Heart right ventricle (tissue), 16 donors: Measurements from ENCODE around the gene WWOX. TPM values are rescaled to one million over a fixed set of nuclear protein-coding genes. Genes with fewer than 3 reads are reported as not detected.

Experiments used
- ATAC-seq, 8 donors: fragments of 200-7000 bp; cut with Tn5 transposase; one replicate each; pipeline ENCODE4 v1.9.1; 2020; ENCODE audit warnings: mild to moderate bottlenecking in 8 of 8, moderate library complexity in 8 of 8, moderate number of reproducible peaks in 1 of 8
- DNase-seq, 2 donors: peaks; one replicate each; pipeline ENCODE4 v3.0.0-alpha.2; 2020
- H3K27ac ChIP-seq, 10 donors: fragments of 200-600 bp; sonication (generic) in 2 of 10; one replicate each; pipeline versions ENCODE4 v1.5.0 to v1.8.0; 2020 to 2022; ENCODE audit warnings: mild to moderate bottlenecking in 3 of 10
- H3K27me3 ChIP-seq, 7 donors: fragments of 200-600 bp; one replicate each; pipeline ENCODE4 v1.8.0; 2021 to 2022; ENCODE audit warnings: mild to moderate bottlenecking in 2 of 7
- H3K36me3 ChIP-seq, 9 donors: fragments of 200-600 bp; sonication (generic) in 1 of 9; one replicate each; pipeline versions ENCODE4 v1.5.0 to v1.8.0; 2020 to 2022; ENCODE audit warnings: mild to moderate bottlenecking in 2 of 9
- H3K4me1 ChIP-seq, 9 donors: fragments of 200-600 bp; sonication (generic) in 1 of 9; one replicate each; pipeline versions ENCODE4 v1.5.0 to v1.8.0; 2020 to 2022; ENCODE audit warnings: mild to moderate bottlenecking in 4 of 9
- H3K4me3 ChIP-seq, 10 donors: fragments of 200-600 bp; sonication (generic) in 2 of 10; one replicate each; pipeline versions ENCODE4 v1.5.0 to v1.8.0; 2020 to 2022; ENCODE audit warnings: mild to moderate bottlenecking in 7 of 10, moderate library complexity in 2 of 10
- H3K9me3 ChIP-seq, 11 donors: fragments of 200-600 bp in 10 of 11; sonication (generic) in 2 of 11; one replicate each; pipeline versions ENCODE4 v1.5.0 to v1.8.0; 2013 to 2022; ENCODE audit warnings: mild to moderate bottlenecking in 2 of 11, control low read depth in 1 of 11, moderate library complexity in 1 of 11
- WGBS, 2 donors: extraction: QIAGEN DNeasy Blood & Tissue Kit; methylation state at CpG; one replicate each; pipeline ENCODE4 v1.1.7; 2013; ENCODE audit warnings: inconsistent platforms in 1 of 2; 5-methylcytosine and 5-hydroxymethylcytosine counted together
- intact Hi-C, 10 donors: fragments of 100-400 bp; cut with DNase I; formaldehyde crosslinking; loops; one replicate each; pipeline versions ENCODE4 v1.11.1 to v1.14.2; 2022
- polyA plus RNA-seq, 2 donors: library from polyadenylated mRNA; stranded (reverse); fragments of 200-250 nt; gene quantifications; one replicate each; pipeline ENCODE4 v1.2.3, GENCODE V29; 2013
- total RNA-seq, 10 donors: library from RNA; stranded (reverse); fragmentation: NEBNext Ultra II Directional in 3 of 10; extraction: Animal tissue kit (Norgen Biotek cat#: 25700) in 3 of 10; gene quantifications; one replicate each; pipeline versions ENCODE4 v1.2.1 to v1.2.4, GENCODE V29; 2021 to 2023
- TF ChIP-seq, protein P1 (sequence below), 9 donors: fragments of 200-600 bp; sonication (generic) in 2 of 9; IDR thresholded peaks; one replicate each; pipeline versions ENCODE4 v1.5.0 to v1.8.0; 2021 to 2022; ENCODE audit warnings: antibody characterized with exemption in 9 of 9, mild to moderate bottlenecking in 5 of 9, moderate library complexity in 1 of 9
- donor health status: Arrhythmogenic right ventricular cardiomyopathy.
- donor health status: ischemic (EF 13 %, LVEDD 7.1; RV severe dilation, severe dysfunction).
- donor health status: healthy with polysubstance abuse.
- donor health status: DM: no; HTN: yes; CAD: no.
- donor health status: DM: no; HTN: no; CAD: no.
- donor health status: ischemic (EF 25% LVEDD 6.9; RV normal size, moderate dysfunction).
- donor health status: ischemic (EF 25% LVEDD 5.7; RV mildly dilated, moderate dysfunction).
- donor health status: healthy.
- donor health status: DM: yes; HTN: yes; CAD: no.
- donor health status: Ischemic cardiomyopathy.
- donor health status: ischemic (EF 35%, LVEDD 5.7; RV mildly dilated, moderate dysfunction).
- donor health status: nonischemic (EF 11% LVEDD 7.7; RV severe dilation, severe dysfunction).
- donor health status: DM: yes; HTN: yes; CAD: no.
- donor health status: PGD.
- donor health status: ischemic (EF 29% LVEDD 5.4; RV normal size, mild dysfunction).
- donor health status: nonischemic (EF 23%, LVEDD 6.1; RV moderate dilation, normal function).

WWOX gene
- total and polyA plus RNA-seq, 12 donors = 4.9 to 15.0 (median 9.9) TPM

DNA sequence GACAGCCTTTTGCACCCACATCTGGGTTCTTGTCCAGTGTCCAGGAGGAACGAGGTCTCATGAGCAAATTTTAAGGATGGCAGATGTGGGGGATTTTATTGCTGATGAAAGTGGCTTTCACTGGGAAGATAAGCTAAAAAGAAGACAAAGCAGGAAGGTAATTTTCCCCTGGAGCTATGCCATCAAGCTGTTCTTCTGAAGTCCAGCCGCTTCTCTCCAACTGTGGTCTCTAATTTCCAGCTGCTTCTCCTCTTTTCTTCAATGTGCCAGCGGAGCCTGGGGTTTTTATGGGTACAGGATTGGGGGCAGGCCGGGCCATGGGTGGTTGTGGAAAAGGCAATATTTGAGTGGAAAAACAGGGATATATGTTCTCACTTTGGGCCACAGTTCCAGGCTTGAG, 430.8 kb downstream of the WWOX start:
- intact Hi-C loops = no loop called here
- no peaks in the 10 kb centered on the region for H3K36me3 ChIP-seq
- no peak overlapping the region for H3K4me3 ChIP-seq
- TF ChIP-seq, protein P1, sequence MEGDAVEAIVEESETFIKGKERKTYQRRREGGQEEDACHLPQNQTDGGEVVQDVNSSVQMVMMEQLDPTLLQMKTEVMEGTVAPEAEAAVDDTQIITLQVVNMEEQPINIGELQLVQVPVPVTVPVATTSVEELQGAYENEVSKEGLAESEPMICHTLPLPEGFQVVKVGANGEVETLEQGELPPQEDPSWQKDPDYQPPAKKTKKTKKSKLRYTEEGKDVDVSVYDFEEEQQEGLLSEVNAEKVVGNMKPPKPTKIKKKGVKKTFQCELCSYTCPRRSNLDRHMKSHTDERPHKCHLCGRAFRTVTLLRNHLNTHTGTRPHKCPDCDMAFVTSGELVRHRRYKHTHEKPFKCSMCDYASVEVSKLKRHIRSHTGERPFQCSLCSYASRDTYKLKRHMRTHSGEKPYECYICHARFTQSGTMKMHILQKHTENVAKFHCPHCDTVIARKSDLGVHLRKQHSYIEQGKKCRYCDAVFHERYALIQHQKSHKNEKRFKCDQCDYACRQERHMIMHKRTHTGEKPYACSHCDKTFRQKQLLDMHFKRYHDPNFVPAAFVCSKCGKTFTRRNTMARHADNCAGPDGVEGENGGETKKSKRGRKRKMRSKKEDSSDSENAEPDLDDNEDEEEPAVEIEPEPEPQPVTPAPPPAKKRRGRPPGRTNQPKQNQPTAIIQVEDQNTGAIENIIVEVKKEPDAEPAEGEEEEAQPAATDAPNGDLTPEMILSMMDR (IDR thresholded peaks at IDR 0.05) = no peak
- H3K9me3 ChIP-seq = no peaks in the 10 kb centered on the region
- ATAC-seq (no peak), DNase-seq (no peak)
- no peaks in the 10 kb centered on the region for H3K27me3 ChIP-seq
- H3K27ac ChIP-seq = no peak overlapping the region
- WGBS, 2 donors = 73 to 74% methylated on average over 4 of the region's 4 CpGs
- no peaks in the 10 kb centered on the region for H3K4me1 ChIP-seq

DNA sequence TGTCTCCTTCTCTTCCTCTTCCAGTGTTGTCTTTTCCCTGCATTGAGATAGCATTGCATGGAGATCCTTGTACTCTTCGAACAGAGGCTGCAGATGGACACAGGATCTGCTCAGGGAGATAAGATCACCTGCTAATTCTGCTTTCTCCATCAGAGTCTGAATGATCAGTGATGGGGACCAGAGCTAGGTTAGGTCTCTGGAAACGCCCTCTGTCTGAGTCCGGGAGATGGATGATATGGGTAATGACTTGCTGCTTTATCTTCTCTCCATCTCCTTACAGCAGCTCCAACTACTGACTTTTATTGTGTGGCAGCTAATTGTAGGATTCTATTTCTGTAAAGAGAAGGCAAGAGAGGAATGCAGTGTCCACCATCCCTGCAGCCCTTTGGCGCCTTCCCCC, 435.6 kb downstream of the WWOX start:
- Histone ChIP-seq H3K9me3 (no peaks in the 10 kb centered on the region), H3K27me3 (no peaks in the 10 kb centered on the region), H3K36me3 (no peaks in the 10 kb centered on the region), H3K4me1 (no peaks in the 10 kb centered on the region), H3K4me3 (no peak overlapping the region), H3K27ac (no peak overlapping the region)
- ATAC-seq (no peak), DNase-seq (no peak)
- TF ChIP-seq, protein P1 (IDR thresholded peaks at IDR 0.05) = no peak
- intact Hi-C loops = no loop called here
- WGBS, 2 donors = 77 to 84% methylated on average over 4 of the region's 4 CpGs

DNA sequence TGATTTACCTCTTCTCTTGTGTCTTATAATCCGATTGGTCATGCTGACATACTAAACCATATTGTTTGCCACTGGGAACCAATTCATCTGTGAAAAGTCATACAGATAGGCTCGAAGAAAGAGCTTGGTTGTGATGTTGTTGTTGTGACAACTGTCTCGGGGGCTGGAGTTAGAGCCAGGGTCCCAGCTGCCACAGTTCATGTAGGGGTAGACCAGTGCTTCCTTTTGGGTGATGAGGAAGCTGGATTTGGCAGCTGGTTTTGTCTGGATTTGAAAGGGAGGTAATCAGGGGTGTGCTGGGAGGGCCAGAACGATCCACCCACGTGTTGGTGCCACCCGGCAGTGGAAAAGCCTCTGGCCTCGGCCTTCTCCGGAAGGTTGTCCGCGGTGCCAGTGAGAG, 438.1 kb downstream of the WWOX start:
- Histone ChIP-seq H3K4me1 (no peaks in the 10 kb centered on the region), H3K36me3 (no peaks in the 10 kb centered on the region), H3K4me3 (no peak overlapping the region), H3K27ac (no peak overlapping the region), H3K27me3 (no peaks in the 10 kb centered on the region), H3K9me3 (no peaks in the 10 kb centered on the region)
- WGBS, 2 donors = 93 to 96% methylated on average over 10 of the region's 10 CpGs
- DNase-seq (no peak), ATAC-seq (no peak)
- intact Hi-C loops = no loop called here
- TF ChIP-seq, protein P1 (IDR thresholded peaks at IDR 0.05) = no peak

DNA sequence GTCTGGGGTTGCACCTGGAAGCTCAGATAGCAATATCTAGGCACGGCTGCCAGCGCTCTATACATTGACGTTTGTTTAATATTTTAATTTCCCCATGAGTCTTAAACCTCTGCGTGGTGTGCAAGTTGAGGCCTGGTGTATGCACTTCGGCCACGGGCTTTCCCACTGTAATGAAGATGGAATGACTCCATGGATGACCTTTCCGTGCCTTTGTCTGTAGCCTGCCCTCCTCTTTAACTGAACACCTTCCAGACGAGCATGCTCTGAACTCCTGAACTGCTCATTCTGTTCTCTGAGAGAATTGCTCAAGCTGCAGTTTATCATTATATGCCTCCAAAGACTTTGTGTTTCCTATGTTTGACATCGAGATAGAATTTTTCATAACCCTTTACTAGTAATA, 438.8 kb downstream of the WWOX start:
- Histone ChIP-seq H3K4me1 (no peaks in the 10 kb centered on the region), H3K9me3 (no peaks in the 10 kb centered on the region), H3K36me3 (no peaks in the 10 kb centered on the region), H3K4me3 (no peak overlapping the region), H3K27me3 (no peaks in the 10 kb centered on the region), H3K27ac (no peak overlapping the region)
- no peak for DNase-seq
- intact Hi-C loops = no loop called here
- ATAC-seq = no peak
- TF ChIP-seq, protein P1 (IDR thresholded peaks at IDR 0.05) = no peak
- WGBS, 2 donors = 79% methylated on average over 9 of the region's 9 CpGs

DNA sequence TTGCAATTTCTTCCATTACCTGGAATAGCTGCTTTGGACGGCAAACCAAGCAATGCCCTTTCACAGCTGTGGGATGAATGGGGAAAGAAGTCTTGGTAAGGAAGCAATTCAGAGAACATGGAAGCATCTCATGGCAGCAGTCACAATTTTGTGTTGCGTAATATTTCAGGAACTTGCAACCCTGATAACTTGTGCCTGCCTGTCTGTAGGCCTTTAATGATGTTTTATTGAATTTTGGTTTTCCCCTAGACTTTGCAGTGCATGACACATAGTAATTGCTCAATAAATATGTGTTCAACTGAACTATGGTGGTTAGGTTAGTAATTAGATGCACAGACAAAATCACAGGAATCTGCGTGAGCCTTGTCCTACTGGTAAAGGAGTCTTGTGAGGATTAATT, 439.5 kb downstream of the WWOX start:
- DNase-seq = no peak
- intact Hi-C loops = no loop called here
- no peak overlapping the region for H3K27ac ChIP-seq
- TF ChIP-seq, protein P1 (IDR thresholded peaks at IDR 0.05) = no peak
- no peak overlapping the region for H3K4me3 ChIP-seq
- no peak for ATAC-seq
- H3K27me3 ChIP-seq = no peaks in the 10 kb centered on the region
- no peaks in the 10 kb centered on the region for H3K36me3 ChIP-seq
- H3K4me1 ChIP-seq = no peaks in the 10 kb centered on the region
- H3K9me3 ChIP-seq = no peaks in the 10 kb centered on the region
- 92 to 98% methylated on average over 3 of the region's 3 CpGs for WGBS, 2 donors
